ENCODE data around the gene WDR77. TPM values are rescaled to one million over a fixed set of nuclear protein-coding genes. Genes with fewer than 3 reads are reported as not detected.

Gene WDR77
- polyA plus RNA-seq, 3 donors = 26.4 to 62.2 (median 28.1) TPM

GRCh38 chr1:111407301-111407700 is 41.8 kb downstream of the WDR77 start:
- no peak for DNase-seq
- Histone ChIP-seq H3K9me3 (replicated peaks in 1 of 2; ENCODE audit: control insufficient read depth in 1 of 2, insufficient read depth in 1 of 2, low read length in 2 of 2) (no peaks in the 10 kb centered on the region), H3K36me3 (replicated peaks in 1 of 2; ENCODE audit: control insufficient read depth in 1 of 2, insufficient read depth in 2 of 2, low read length in 2 of 2) (no peaks in the 10 kb centered on the region), H3K27me3 (ENCODE audit: control insufficient read depth in 2 of 2, insufficient read depth in 2 of 2, low read length in 2 of 2) (peaks cover 0 to 4% of the 10 kb centered on the region in 2 donors), H3K27ac (ENCODE audit: low read depth in 1 of 2, low read length in 2 of 2) (no peak overlapping the region), H3K4me3 (replicated peaks in 1 of 3; ENCODE audit: low read depth in 2 of 3, low read length in 3 of 3) (no peak overlapping the region), H4K20me1 (ENCODE audit: insufficient read depth, low read length) (no peaks in the 10 kb centered on the region), H3K4me2 (replicated peaks; ENCODE audit: extremely low read depth, low read length, poor library complexity, severe bottlenecking) (no peak overlapping the region), H3K4me1 (ENCODE audit: control insufficient read depth in 1 of 2, insufficient read depth in 2 of 2, low read length in 2 of 2) (no peaks in the 10 kb centered on the region), H3K79me2 (ENCODE audit: insufficient read depth, low read length) (no peaks in the 10 kb centered on the region), H2AFZ (ENCODE audit: insufficient read depth, low read depth, low read length, poor library complexity, severe bottlenecking) (no peak overlapping the region), H3K9ac (ENCODE audit: insufficient read depth, low read length, poor library complexity, severe bottlenecking) (no peak overlapping the region)
- intact Hi-C loops (cut with micrococcal nuclease) = loop anchor here in 1 of 2 donors (10.0 kb wide), 1 partner anchor 182 kb away; the partner anchor contains the start of gene CHI3L2
- WGBS (ENCODE audit: insufficient coverage) = 75% methylated on average over 6 of the region's 6 CpGs
- Mint-ChIP-seq H3K36me3 (no peaks in the 10 kb centered on the region), H3K27ac (no peak overlapping the region), H3K4me1 (peaks cover 3% of the 10 kb centered on the region), H3K9me3 (peaks cover 0 to 2% (median 0%) of the 10 kb centered on the region in 7 donors), H3K27me3 (ENCODE audit: low read depth in 3 of 3) (peaks cover 0 to 7% (median 6%) of the 10 kb centered on the region in 3 donors), H3K4me3 (no peak overlapping the region)
- TF ChIP-seq CTCF (IDR thresholded peaks at IDR 0.05) = no peak

- Histone ChIP-seq H3K4me3 (replicated peaks in 1 of 3; ENCODE audit: low read depth in 2 of 3, low read length in 3 of 3) (no peak overlapping the region), H3K27me3 (ENCODE audit: control insufficient read depth in 2 of 2, insufficient read depth in 2 of 2, low read length in 2 of 2) (peaks cover 0 to 4% of the 10 kb centered on the region in 2 donors), H3K27ac (ENCODE audit: low read depth in 1 of 2, low read length in 2 of 2) (no peak overlapping the region), H3K4me1 (ENCODE audit: control insufficient read depth in 1 of 2, insufficient read depth in 2 of 2, low read length in 2 of 2) (no peaks in the 10 kb centered on the region), H2AFZ (ENCODE audit: insufficient read depth, low read depth, low read length, poor library complexity, severe bottlenecking) (no peak overlapping the region), H3K4me2 (replicated peaks; ENCODE audit: extremely low read depth, low read length, poor library complexity, severe bottlenecking) (no peak overlapping the region), H3K79me2 (ENCODE audit: insufficient read depth, low read length) (no peaks in the 10 kb centered on the region), H3K36me3 (replicated peaks in 1 of 2; ENCODE audit: control insufficient read depth in 1 of 2, insufficient read depth in 2 of 2, low read length in 2 of 2) (no peaks in the 10 kb centered on the region), H3K9ac (ENCODE audit: insufficient read depth, low read length, poor library complexity, severe bottlenecking) (no peak overlapping the region), H4K20me1 (ENCODE audit: insufficient read depth, low read length) (no peaks in the 10 kb centered on the region), H3K9me3 (replicated peaks in 1 of 2; ENCODE audit: control insufficient read depth in 1 of 2, insufficient read depth in 1 of 2, low read length in 2 of 2) (no peaks in the 10 kb centered on the region)
- DNase-seq = no peak
- no peak for TF ChIP-seq CTCF (IDR thresholded peaks at IDR 0.05)
- Mint-ChIP-seq H3K36me3 (no peaks in the 10 kb centered on the region), H3K4me3 (no peak overlapping the region), H3K4me1 (peaks cover 3% of the 10 kb centered on the region), H3K27ac (peak overlapping the region in 1 of 7 donors; percentile 36), H3K9me3 (peaks cover 0 to 2% (median 0%) of the 10 kb centered on the region in 7 donors), H3K27me3 (ENCODE audit: low read depth in 3 of 3) (peaks cover 4 to 13% (median 9%) of the 10 kb centered on the region in 3 donors)
- intact Hi-C loops (cut with micrococcal nuclease) = loop anchor here in 1 of 2 donors (10.0 kb wide), 1 partner anchor 182 kb away; the partner anchor contains the start of gene CHI3L2
- WGBS (ENCODE audit: insufficient coverage) = 0% methylated on average over 1 of the region's 2 CpGs
These were observed 42.7 kb downstream of the WDR77 start for GRCh38 chr1:111406321-111406768.
